Measurements from ENCODE around the gene KMO.

DNA sequence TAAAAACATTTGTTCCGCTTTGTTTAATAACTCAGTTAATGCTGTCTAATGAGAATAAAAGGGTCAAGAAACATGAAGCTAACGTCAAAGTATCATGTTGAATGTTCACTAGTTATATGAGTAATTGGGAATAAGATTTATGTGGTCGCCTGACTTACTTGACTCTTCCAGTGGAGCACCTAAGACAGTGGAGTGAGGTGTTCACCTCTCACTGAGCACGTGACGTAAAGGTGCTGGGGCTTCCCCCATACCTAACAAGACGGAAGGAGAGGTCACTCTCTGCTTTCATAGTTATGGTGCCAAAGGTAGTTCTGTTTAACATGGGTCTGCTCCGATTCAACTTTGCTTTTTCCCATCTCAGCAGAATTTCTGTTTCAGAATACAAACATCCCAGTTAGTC lies 686 bp downstream of the KMO start:
- TF ChIP-seq EZH2phosphoT487 (IDR thresholded peaks at IDR 0.05; ENCODE audit: insufficient read depth, low read depth) (no peak), EZH2 (IDR thresholded peaks at IDR 0.05; ENCODE audit: insufficient read depth, poor library complexity, severe bottlenecking) (no peak)
